Muscle layer of colon (tissue), 2 donors: ENCODE data around the gene TDRD9.

Experiments
- H3K27ac ChIP-seq: one replicate; pipeline ENCODE4 v1.7.0; 2013; ENCODE audit warnings: low read depth, mild to moderate bottlenecking, low read length, moderate library complexity
- H3K27me3 ChIP-seq, 2 donors: one replicate each; pipeline ENCODE4 v1.7.0; 2013; ENCODE audit warnings: low read length in 2 of 2, mild to moderate bottlenecking in 2 of 2; ENCODE audit not compliant: insufficient read depth in 2 of 2, control insufficient read depth in 1 of 2
- H3K36me3 ChIP-seq: one replicate; pipeline ENCODE4 v1.7.0; 2013; ENCODE audit warnings: mild to moderate bottlenecking, low read length; ENCODE audit not compliant: insufficient read depth
- H3K4me1 ChIP-seq: one replicate; pipeline ENCODE4 v1.7.0; 2013; ENCODE audit warnings: mild to moderate bottlenecking, low read length; ENCODE audit not compliant: insufficient read depth
- H3K4me3 ChIP-seq, 2 donors: one replicate each; pipeline ENCODE4 v1.7.0; 2013; ENCODE audit warnings: low read length in 2 of 2, low read depth in 1 of 2, mild to moderate bottlenecking in 1 of 2, moderate library complexity in 1 of 2
- H3K9ac ChIP-seq: one replicate; pipeline ENCODE4 v1.7.0; 2013; ENCODE audit warnings: low read length
- H3K9me3 ChIP-seq: one replicate; pipeline ENCODE4 v1.7.0; 2013; ENCODE audit warnings: mild to moderate bottlenecking, low read length
- donor health status: abdominal sarcoma.
- donor health status: Adenocarcinoma of cecum.

TDRD9 gene

DNA sequence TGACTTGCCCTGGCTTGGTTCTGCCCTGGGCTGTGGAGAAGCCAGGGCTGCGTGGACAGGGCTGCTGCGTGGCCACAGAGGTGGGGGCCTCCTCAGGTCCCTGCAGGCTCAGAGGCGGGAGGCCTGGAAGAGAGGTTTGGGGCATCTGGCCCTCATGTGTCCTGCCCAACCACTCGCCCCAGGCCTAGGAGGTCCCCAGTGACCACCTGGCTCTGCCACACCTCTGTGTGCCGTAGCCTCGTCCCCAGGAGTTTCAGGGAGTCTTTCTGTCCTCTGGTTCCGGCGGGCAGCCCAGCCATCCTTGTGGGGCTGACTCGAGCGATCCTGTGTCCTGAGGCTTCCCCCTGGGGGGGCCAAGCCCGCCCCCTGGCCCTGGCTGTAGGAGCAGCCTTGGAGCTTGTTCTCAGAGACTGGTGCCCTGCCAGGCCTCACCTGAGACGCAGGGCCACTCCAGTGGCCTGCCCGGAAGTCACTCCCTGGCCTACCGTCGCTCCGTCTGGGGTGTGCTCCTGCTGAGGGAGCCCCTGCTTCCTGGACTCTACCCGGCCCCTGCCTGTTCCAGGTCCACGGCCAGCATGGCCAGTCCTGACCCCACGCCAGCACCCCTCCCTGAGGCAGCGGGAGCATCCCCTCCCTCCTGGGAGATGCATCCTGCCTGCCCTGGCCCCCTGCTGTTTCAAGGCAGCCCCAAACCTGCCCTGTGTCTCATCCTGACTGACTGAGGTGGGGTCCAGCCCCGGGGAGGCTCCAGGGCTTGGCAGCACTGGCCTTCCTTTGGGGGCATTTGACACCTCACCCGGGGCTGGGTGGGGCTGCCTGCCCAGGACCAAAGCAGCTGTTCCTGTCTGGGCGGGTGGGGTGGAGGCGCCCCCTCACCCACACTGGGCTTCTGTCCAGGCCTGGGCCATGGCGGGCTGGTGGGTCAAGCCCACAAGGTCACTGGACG is 171.1 kb downstream of the TDRD9 start:
- Histone ChIP-seq H3K36me3 (no peaks in the 10 kb centered on the region), H3K4me3 (no peak overlapping the region), H3K9ac (no peak overlapping the region), H3K27me3 (peaks cover 0 to 14% of the 10 kb centered on the region in 2 donors), H3K4me1 (no peaks in the 10 kb centered on the region), H3K9me3 (no peaks in the 10 kb centered on the region), H3K27ac (no peak overlapping the region)

DNA sequence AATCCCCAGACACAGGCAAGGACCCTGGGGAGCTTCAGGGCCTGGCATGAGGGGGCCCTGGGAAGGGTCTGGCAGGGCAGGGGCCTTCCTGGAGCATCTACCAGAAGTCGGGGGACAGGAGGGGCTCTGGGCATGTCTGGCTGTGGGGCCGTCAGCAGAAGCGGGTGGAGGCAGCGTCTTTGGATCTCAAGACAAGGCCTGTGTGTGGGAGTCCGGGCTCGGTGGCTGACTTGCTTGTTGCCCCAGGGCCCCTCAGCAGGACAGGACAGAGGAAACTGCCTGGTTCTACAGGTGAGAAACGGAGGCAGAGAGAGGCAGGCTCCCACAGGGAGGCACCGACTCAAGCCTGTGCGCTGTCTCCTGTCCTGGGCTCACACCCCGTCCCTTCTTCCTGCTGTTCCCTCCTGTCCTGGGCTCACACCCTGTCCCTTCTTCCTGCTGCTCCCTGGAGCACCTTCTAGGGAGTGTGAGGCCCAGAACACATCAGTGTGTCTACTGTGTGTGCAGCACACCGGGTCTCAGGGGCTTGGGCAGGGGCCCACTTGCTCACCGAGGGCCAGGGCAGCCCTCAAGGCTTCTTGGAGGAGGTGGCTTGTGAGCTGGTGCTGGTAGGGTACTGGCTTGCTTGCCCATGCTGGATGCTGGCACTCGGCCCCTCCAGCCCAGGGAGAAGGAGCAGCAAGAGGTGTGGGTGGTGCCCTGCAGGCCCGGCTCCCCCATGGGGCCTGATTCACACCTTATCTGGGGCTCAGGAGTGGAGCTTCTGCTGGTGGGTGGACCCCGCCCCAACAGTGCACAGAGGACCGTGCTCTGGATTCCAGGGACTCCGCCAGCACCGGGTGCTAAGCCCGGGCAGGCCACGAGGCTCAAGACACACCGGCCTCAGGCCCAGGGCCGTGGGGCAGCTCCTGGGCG is 172.2 kb downstream of the TDRD9 start:
- H3K36me3 ChIP-seq, result no peaks in the 10 kb centered on the region

GRCh38 chr14:104101086-104101621 is 172.9 kb downstream of the TDRD9 start:
- no peaks in the 10 kb centered on the region for H3K4me1 ChIP-seq
- no peak overlapping the region for H3K9ac ChIP-seq
- H3K4me3 ChIP-seq, result no peak overlapping the region
- no peaks in the 10 kb centered on the region for H3K9me3 ChIP-seq
- H3K27ac ChIP-seq, result no peak overlapping the region
- H3K27me3 ChIP-seq, result no peaks in the 10 kb centered on the region
- no peaks in the 10 kb centered on the region for H3K36me3 ChIP-seq

More for the DNA sequence above, 172.2 kb downstream of the TDRD9 start:
- H3K4me1 ChIP-seq, result no peaks in the 10 kb centered on the region
- no peak overlapping the region for H3K9ac ChIP-seq
- H3K27me3 ChIP-seq, result peaks cover 0 to 4% of the 10 kb centered on the region in 2 donors
- no peak overlapping the region for H3K4me3 ChIP-seq
- H3K9me3 ChIP-seq, result no peaks in the 10 kb centered on the region
- H3K27ac ChIP-seq, result no peak overlapping the region

DNA sequence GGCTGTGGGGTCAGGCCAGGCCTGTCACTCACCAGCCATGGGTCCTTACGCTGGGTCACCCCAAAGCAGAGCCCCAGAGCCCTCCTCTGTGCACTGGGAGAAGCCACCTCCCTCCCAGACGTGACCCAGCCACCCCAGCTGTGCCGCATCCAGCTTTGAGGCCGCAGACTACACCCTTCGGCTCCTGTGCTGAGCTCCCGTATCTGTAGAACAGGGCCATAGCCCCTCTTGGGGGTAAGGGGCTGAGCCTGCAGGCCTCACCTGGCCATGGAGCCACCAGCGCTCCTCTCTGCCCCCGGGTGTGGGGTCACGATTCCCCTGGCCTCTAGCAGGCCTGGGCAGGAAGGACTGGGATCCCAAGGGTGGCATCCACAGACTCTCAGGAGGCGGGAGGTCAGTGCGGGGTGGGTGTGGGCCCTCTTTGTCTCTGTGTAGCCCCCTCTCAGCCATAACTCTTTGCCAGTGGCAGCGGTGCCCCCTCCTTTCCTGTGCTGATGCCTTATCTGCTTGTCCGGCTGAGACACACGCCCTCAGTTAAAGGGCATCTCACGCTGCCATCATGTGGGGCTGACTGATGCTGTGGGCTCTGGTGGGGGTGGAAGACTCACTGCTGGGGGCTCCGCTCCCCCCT is 173.5 kb downstream of the TDRD9 start:
- H3K4me1 ChIP-seq, result no peaks in the 10 kb centered on the region
- H3K27ac ChIP-seq, result no peak overlapping the region
- no peak overlapping the region for H3K9ac ChIP-seq
- H3K36me3 ChIP-seq, result no peaks in the 10 kb centered on the region
- no peak overlapping the region for H3K4me3 ChIP-seq
- H3K27me3 ChIP-seq, result no peaks in the 10 kb centered on the region
- H3K9me3 ChIP-seq, result no peaks in the 10 kb centered on the region
